ENCODE data around the gene RTL5.

DNA sequence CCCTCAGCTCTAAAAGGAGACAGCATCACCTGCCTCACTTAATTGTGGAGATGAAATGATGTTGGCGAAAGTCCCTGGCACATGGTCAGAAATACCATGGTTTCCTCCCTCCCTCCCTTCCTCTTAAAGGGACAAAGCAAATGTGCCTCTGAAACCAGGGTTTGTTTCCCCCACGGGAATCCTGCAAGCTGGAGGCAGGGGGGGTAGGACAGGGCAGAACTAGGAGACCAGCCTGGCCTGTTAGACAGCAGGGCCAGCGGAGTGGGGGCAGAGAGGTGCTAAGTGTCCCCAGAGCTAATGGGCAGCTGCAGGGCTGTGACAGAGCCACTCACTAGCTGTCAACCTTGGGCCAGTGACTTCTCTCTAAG lies 5.7 kb downstream of the RTL5 start:
- TF ChIP-seq GLIS3 (CRISPR knock-in tag; IDR thresholded peaks at IDR 0.05) = no peak
- TF ChIP-seq, protein P1, sequence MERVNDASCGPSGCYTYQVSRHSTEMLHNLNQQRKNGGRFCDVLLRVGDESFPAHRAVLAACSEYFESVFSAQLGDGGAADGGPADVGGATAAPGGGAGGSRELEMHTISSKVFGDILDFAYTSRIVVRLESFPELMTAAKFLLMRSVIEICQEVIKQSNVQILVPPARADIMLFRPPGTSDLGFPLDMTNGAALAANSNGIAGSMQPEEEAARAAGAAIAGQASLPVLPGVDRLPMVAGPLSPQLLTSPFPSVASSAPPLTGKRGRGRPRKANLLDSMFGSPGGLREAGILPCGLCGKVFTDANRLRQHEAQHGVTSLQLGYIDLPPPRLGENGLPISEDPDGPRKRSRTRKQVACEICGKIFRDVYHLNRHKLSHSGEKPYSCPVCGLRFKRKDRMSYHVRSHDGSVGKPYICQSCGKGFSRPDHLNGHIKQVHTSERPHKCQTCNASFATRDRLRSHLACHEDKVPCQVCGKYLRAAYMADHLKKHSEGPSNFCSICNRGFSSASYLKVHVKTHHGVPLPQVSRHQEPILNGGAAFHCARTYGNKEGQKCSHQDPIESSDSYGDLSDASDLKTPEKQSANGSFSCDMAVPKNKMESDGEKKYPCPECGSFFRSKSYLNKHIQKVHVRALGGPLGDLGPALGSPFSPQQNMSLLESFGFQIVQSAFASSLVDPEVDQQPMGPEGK (CRISPR knock-in tag; IDR thresholded peaks at IDR 0.05; ENCODE audit: borderline replicate concordance) = no peak
- no peak for TF ChIP-seq TOX (CRISPR knock-in tag; IDR thresholded peaks at IDR 0.05; ENCODE audit: borderline replicate concordance)
- TF ChIP-seq ARNTL (CRISPR knock-in tag; IDR thresholded peaks at IDR 0.05; ENCODE audit: borderline replicate concordance, low read depth) = no peak
- TF ChIP-seq ESRRG (CRISPR knock-in tag; IDR thresholded peaks at IDR 0.05) = no peak
